HG03565 (cell line): ENCODE measurements around the gene PTPRK.

ENCODE experiments used
- ATAC-seq: cut with Tn5 transposase; IDR thresholded peaks from one replicate; pipeline ENCODE4 v1.9.1; 2021; ENCODE audit warnings: mild to moderate bottlenecking, moderate library complexity; ENCODE audit not compliant: unreplicated experiment

Gene PTPRK

DNA sequence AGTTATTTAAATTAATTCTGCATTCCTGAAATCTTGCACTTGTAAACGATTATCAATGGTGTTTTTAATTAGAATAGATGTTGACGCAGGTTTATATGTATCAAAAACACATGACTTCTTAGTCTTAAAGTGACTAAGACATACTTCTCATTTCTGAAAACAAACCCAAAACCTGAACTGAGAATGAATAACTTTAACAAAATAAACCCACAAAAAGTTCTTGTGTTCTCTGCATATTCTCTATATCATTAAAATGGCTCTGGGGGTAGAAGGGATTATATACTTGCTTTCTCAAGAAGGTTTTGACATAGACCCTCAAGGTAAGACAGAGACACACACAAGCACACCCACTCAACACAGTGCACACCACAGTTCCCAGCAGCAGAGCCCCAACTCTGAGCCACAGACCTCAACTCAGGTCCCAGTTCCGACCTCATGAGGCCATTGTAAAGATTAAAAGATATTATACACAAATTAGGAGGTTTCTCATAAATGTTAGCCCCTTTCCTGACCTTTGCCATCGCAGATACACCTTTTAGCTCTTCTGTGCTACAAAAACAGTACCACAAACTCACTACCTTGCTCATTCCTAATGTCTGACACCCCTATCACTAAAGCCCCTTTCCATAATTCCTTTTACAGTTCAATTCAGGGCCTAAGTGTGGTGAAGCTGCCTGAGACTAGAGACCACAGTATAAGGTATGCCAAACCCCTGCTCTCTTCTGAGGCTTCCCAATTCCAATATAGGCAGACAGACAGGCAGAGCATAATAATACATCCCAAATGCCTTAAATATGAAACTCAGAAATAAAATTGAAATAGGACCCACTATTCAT is 267.8 kb downstream of the PTPRK start:
- peak; percentile 77 for ATAC-seq

DNA sequence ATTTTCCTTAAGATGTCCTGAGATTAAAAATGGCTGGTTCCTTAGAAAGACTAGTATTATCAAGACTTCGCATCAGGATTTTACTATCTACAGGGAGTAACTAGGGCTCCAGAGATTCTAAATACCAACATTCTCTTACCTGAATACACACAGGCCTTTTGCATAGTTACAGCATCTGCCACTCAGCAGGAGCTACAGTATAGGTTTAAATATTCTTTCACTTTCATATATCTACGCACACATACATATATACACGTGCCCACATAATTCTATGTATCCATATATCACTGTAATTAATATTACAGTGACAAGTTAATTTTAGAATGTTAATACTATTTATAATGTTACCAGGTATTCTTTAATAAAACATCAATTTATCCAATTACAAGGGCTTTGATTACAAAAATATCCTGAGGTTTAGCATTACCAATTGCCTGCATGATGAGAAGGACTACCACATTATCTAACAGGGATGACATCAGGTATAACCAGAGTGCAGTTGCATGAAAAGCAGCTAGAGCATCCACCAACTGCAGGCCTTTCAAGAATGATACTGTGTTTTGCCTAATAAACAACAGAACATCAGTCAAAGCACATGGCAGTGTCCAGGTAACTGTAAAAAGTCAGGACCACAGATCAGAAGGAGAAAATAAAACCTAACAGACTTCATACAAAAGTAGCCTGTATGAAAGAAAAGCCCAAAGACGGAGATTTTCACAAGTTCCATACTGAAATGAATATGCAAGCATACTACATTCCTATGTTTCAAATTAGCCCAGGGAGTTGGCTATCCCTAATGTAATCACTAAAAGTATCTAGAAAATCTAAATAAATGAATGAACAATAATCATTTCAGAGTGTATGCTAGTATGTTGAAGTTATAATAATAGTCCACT is 268.7 kb downstream of the PTPRK start:
- ATAC-seq: no peak

DNA sequence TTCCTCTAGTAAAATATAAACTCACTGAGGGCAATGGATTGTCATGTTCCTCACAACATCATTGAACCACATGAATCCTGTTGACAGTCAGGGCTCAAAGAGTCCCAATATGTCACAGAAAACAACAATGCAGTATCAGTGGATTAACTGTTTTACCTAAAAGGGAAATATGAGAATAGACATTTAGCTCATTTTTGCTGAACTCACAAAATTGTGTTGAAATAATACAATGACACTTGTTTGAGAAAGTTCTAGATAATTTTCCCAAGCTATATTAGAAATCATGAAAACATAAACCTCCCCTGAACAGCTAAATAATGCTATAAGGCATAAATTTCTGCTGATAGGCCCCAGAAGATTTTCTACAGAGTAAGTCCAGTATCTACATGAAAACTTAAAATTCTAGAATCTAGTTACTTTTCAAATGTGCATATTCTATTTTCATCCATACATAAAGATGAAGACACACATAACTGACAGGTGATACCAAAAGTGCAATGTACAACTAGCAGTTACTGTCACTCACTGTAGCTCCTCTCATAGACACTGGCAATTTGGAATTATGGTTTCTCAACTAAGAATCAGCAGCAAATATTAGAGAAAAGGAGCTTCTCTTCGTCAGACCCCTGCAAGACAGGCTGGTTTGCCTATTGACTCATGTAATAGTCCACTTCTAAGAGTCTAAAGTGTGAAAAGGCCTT is 269.9 kb downstream of the PTPRK start:
- no peak for ATAC-seq

DNA sequence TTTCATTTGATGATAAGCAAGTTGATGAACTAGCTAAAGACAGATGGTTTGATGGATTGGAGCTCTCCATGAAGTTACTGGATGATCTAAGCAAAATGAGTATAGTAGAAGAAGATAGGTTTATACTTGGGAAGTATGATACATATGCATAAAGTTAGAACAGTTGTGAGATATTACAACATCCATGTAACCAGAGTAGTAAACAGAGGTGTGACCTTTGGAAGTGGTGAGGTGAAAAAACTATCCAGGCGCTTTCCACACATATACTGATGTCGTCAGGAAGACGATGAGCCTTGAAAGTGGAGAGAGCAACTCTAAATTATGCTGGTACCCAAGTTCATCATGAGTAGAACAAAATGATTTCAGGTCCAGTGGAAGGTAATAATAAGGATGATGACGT is 271.0 kb downstream of the PTPRK start:
- ATAC-seq: no peak

DNA sequence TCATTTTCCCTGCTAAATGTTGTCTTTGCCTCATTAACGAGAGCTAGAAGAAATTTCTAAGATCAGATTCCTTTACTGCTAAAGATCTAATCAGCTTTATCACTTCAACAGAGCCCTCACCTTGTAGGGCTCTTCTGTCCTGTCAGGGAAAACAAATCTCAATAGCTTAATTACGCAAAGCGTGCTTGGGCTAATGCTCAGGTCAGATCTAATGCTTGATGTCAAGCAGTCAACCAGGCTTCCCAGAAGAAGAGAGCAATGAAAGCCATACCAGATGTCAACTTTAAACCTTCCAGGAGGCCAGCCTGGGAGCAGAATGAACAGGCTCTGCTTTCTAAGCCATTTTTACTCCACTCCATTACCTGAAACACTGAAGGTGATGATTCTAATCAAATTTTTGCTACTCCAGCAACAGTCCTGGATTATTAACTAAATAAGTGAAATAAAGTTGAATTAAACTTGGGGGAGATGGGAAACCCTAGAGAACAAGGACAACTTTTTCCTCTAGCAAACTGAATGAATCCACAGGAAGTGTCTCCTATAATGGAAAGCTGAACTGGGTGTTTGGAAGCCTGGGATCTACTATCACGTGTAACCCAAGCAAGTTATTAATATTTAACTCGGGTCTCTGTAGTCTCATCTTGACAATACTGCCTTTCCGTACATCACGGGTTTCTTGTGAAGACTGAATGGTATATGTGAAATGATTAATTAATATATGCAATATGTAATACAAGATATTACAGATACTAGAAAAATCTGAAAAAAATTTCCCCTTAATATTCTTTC is 273.7 kb downstream of the PTPRK start:
- no peak for ATAC-seq

DNA sequence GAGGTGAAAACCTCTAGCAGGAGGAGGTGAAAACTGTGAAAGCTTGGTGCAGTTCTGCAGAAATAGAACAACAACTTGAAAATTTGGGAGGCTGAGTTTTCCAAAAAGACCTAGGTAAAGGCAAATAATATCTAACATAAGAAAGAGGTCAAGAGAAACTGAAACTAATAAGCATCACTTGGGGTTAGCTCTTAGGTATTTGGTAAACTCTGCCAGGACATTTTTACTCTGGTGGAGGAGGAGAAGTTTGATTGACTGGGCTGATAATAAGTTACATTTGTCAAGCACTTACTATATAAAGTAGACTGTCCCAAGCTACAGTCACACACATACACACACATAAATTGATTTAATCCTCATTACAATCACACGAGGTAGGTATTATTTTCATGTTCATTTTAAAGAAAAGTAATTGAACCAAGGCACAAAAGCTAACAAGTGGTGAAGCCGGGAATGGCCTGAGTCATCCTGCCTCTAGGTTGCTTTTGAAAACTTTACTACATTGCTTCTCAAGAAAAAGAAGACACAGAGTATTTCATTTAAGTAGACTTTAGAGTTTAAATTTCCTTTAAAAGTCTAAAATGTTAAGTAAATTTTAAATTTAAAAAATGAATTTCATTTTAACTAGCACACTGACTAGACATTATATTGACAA is 275.5 kb downstream of the PTPRK start:
- ATAC-seq: no peak

DNA sequence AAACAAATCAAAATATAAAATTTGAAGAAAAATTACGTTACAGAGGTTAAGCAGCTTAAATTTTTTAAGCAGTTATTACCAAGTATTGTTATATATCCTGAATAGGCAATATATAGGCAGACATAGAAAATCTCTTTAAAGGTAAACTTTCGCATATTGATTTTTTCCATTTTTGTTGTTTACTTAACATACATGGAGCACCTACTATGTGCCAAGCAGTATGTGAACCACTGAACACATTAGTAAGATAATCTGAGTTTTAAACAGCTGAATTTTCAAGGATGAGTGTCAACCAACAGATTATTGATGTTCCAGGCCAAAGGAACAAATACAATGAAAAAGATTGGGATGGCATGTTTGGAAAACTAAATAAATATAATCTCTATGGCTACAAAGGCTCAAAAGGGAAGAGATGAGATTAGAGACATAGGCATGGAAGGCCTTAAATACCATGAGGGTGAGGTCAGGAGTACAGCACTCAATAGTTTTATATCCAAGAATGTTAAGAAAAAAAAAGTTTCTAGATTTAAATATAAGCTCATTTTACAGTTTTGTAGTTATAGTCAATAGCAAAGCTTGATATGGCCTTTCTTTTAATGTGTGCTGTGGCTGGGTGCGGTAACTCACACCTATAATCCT is 277.5 kb downstream of the PTPRK start:
- ATAC-seq: no peak

DNA sequence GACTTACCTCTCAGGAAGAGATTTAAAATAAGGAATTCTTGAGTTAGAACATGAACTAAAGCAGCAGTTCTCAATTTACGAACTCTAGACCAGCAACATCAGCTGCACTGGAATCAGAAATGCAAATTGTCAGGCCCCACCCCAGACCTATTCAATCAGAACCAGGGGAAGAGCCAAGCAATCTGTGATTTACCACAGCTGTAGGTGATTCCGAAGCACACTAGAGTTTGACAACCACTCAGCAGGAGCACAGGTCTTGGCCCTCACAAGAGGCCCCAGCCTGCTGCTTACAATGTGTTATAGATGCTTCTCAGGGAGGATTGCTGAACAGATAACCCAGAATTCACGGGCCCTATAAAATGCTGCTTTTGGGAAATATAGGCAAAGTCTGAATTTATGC is 279.2 kb downstream of the PTPRK start:
- ATAC-seq: peak; percentile 36

DNA sequence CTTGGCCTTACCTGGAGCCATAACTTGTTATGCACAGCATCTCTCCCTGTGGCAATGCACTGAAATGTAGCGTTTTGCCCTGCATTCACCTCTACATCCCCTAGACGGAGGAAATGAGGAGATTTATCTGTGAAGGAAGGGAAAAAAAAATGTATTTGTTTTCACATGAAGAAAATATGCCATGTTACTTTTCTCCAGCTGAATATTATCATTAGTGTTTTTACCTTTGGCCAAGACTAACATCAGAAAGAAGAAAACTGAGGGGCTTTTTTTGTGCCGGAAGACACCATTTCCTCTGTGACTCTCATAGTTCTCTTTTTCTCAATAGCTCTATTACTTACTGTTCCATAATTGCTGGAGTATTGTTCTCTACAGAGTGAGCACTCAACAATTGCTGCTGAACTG is 280.4 kb downstream of the PTPRK start:
- ATAC-seq: peak; percentile 69

DNA sequence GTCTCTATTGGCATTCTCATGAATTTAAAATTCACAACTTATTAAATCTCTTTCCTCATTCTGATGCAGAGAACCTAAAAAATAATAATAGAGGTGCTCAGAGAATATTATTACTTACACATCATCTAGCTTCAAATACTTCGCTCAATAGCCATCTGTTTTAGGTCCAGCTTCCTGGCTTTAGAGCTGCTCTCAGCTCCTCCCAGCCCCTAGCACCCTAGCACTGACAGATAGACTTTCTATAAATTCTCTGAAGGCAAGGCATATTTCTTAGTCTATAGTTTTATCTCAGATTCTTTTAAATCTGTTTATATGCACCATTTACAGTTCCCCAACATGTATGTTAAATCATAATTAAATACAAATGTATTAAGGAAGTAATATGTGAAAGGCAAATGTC is 281.3 kb downstream of the PTPRK start:
- no peak for ATAC-seq

DNA sequence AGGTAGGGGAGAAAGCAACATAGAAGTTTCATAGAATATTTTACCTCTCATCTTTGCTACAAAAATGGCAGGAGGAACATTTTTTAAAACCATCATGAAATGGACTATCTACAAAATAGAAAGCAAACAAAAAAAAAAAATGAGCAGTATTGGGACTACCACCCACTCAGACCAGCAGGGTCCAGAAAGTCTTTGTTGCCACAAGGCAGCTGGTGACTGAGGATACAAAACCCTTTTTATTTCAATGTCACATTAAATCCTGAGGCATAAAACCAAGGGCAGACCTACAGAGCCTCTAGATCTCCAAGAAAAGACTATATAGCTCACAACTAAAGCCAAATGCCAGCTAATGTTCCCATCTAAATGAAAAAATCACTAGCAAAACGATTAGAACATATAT is 282.2 kb downstream of the PTPRK start:
- ATAC-seq: no peak

DNA sequence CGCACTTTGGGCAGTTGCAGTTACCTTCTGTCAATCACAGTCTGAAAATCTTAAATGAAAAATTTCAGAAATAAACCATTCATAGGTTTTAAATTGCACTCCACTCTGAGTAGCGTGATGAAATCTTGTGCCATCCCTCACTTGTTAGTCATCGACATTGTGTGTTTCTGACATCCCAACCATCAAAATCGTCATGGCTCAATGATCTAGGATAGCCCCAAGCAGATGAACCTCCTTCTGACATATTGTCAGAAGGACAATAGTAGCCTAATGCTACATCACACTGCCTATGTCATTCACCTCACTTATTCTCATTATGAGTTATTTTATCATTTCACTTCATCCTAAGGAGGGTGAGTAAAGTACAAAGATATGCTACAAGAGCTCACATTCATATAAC is 284.8 kb downstream of the PTPRK start:
- no peak for ATAC-seq

DNA sequence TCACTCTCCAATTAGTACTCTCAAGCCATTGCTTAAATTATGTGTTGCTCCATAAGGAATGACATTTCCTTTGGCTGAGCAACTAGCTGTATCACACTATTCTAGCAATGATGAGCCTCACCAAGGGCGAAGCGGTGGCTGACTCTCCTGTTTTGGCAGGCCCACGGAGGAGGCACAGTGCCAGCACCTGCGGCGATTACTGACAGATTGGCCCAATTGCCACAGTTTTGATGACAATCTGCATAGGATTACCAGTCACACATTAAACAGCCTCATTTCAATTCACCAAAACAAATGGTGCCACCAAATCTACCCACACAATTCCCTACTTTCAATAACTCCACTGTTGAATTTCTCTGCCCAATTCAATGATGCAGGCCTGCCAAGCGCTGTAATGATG is 286.9 kb downstream of the PTPRK start:
- ATAC-seq: no peak

DNA sequence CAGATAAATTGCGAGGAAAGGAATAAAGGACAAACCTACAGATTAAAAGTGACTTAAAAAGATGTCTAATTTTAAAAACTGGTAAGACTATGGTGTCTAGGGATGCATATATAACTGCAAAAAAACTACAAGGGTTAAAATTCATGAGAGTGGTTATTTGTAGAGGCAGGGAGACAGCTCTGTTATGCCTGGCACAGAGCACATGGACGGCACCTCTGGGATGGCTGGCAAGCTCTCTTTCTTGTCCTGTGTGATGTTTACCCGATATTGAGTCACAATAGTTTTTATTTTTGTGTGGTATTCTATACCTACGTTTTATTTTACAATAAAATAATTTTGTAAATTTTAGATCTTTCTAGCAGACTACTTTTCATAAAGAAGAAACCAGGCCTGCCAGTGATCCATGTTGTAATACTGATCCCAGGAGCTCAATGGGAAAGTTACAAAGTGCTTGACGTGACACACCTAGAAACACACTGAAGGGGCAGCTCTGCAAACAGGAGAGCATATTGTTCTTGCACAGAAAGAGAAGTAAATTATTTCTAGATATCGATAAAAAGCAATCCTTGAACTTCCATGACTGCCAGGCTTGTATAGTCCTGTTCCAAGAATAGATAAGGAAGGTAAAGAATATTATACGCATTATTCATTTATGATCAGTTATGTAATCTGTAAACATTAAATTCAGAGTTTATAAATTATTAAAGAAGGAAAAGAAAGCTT is 290.0 kb downstream of the PTPRK start:
- ATAC-seq: no peak

DNA sequence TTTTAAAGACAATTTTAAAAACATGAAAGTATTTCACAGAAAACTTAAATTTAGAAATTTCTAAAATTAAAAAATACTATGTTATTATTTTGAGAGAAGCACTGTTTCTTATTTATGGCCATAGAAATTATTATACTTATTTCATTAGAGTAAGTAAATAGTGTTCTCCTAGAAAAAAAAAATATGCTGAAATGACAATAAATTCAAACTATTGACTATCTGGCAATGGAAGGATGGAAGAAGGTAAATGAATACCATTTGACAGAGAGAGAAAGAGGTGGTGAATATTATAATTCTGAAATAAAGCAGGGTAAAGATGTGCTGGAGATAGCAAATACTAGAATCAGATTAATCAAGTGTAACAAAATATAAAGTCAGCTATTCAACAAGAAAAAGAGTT is 294.8 kb downstream of the PTPRK start:
- ATAC-seq: no peak

DNA sequence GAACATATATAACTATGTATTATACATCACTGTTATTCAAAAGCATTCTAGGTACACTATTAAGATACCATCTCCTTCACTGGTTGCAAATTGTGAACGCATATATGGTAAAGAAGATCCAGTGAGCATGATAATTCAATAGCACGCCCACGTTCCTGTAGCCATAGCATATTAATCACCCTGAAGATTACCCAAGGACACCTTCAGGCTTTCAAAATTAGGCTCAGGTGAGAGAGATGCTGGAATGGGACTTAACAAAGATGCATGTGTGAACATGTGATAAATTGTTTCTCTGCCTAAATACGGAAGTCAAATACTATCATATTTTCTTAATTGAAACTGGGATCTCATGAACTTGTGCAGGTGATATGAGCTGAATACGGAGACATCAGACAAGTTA is 303.5 kb downstream of the PTPRK start:
- ATAC-seq: no peak

DNA sequence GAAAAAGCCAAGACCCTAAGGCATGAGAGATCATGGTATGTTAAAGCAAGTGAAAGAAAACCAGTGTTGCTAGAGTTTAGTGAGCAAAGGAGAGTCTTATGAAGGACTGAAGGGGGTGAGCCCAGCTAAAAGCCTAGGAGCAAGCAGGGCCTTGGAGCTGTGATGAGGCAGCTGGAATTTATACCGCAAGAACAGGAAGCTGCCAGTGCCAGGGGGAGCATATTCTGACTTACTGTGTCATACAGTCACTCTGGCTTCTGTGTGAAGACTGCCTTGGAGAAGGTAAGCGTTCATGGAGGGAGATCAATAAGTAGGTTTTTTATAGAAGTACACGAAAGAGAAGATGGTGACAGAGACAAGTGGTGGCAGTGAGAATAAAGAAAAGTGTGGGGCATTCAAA is 310.6 kb downstream of the PTPRK start:
- ATAC-seq: no peak

DNA sequence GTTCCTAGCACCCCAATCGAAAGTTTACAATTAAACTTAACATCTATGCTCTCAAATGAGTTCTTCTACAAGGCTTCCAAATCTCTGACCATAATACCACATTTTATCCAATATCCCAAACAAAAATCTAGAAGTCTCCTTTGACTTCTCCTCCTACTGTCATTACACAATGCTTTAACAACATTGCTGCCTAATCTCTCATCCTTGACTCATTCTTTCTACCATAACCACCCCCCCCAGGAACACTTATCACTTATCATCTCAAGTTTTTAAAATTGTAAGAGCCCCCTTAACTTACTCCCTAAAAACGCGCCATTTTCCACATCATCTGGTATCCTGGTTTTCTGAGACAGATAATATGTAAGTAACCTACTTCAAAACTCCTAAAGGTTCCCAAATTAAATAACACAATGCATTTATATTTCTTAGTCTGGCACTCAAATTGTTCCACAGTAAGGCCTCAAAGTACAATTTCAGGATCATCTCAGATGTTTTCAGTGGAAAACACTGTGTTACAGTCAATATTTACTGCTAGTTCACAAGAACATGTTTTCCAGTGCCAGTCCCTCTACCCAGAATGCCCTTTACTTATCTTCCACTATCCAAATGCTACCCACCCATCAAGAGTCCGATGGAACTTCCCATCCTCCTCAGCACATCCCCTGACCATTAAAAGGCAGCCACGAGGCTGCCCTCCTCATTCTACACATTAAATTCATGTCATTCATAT is 311.4 kb downstream of the PTPRK start:
- ATAC-seq: no peak
